ENCODE data around the gene HPSE2.

Gene HPSE2

GRCh38 chr10:98511876-98512275 is 723.8 kb downstream of the HPSE2 start:
- TF ChIP-seq POLR2AphosphoS5 (IDR thresholded peaks at IDR 0.05; ENCODE audit: low read depth, low read length) (no peak), REST (IDR thresholded peaks at IDR 0.05; ENCODE audit: insufficient read depth in 1 of 2, low read depth in 2 of 2, low read length in 2 of 2) (no peak), TAF1 (IDR thresholded peaks at IDR 0.05; ENCODE audit: borderline replicate concordance, insufficient read depth, low read length) (no peak), SIN3A (IDR thresholded peaks at IDR 0.05; ENCODE audit: borderline replicate concordance, insufficient read depth, low read length) (no peak), FOXP2 (optimal IDR thresholded peaks at IDR 0.05; ENCODE audit: borderline replicate concordance, extremely low read depth, extremely low read length, insufficient read depth) (no peak)

GRCh38 chr10:98510412-98510995 is 725.1 kb downstream of the HPSE2 start:
- TF ChIP-seq REST (IDR thresholded peaks at IDR 0.05; ENCODE audit: insufficient read depth in 1 of 2, low read depth in 2 of 2, low read length in 2 of 2) (no peak), TAF1 (IDR thresholded peaks at IDR 0.05; ENCODE audit: borderline replicate concordance, insufficient read depth, low read length) (no peak)

GRCh38 chr10:98509745-98510144 is 725.9 kb downstream of the HPSE2 start:
- no peak for TF ChIP-seq SIN3A (IDR thresholded peaks at IDR 0.05; ENCODE audit: borderline replicate concordance, insufficient read depth, low read length)
- TF ChIP-seq REST (IDR thresholded peaks at IDR 0.05; ENCODE audit: insufficient read depth in 1 of 2, low read depth in 2 of 2, low read length in 2 of 2), result no peak
- TF ChIP-seq TAF1 (IDR thresholded peaks at IDR 0.05; ENCODE audit: borderline replicate concordance, insufficient read depth, low read length), result no peak
- TF ChIP-seq POLR2AphosphoS5 (IDR thresholded peaks at IDR 0.05; ENCODE audit: low read depth, low read length), result no peak
- TF ChIP-seq FOXP2 (optimal IDR thresholded peaks at IDR 0.05; ENCODE audit: borderline replicate concordance, extremely low read depth, extremely low read length, insufficient read depth), result no peak

GRCh38 chr10:98492763-98493162 is 742.9 kb downstream of the HPSE2 start:
- TF ChIP-seq REST (IDR thresholded peaks at IDR 0.05; ENCODE audit: insufficient read depth in 1 of 2, low read depth in 2 of 2, low read length in 2 of 2), result no peak
- TF ChIP-seq POLR2AphosphoS5 (IDR thresholded peaks at IDR 0.05; ENCODE audit: low read depth, low read length), result no peak
- TF ChIP-seq TAF1 (IDR thresholded peaks at IDR 0.05; ENCODE audit: borderline replicate concordance, insufficient read depth, low read length), result no peak
- no peak for TF ChIP-seq FOXP2 (optimal IDR thresholded peaks at IDR 0.05; ENCODE audit: borderline replicate concordance, extremely low read depth, extremely low read length, insufficient read depth)
- no peak for TF ChIP-seq SIN3A (IDR thresholded peaks at IDR 0.05; ENCODE audit: borderline replicate concordance, insufficient read depth, low read length)

Measured in PFSK-1 (cell line).